ENCODE measurements around the gene BACH2. TPM values are rescaled to one million over a fixed set of nuclear protein-coding genes. Genes with fewer than 3 reads are reported as not detected.

BACH2 gene
- total and polyA plus RNA-seq, 2 of the 4 experiments (the other 2 are of a cell fraction), result 1.3 to 1.4 TPM

- Histone ChIP-seq H3K4me3 (ENCODE audit: insufficient read depth, low read depth, low read length) (no peak overlapping the region), H3K36me3 (ENCODE audit: control insufficient read depth, insufficient read depth, low read length) (no peaks in the 10 kb centered on the region), H3K27me3 (ENCODE audit: control insufficient read depth, insufficient read depth, low read length) (no peaks in the 10 kb centered on the region), H2BK120ac (ENCODE audit: low read depth, low read length) (no peak overlapping the region), H3K27ac (ENCODE audit: insufficient read depth, low read length) (no peak overlapping the region), H3K9me3 (ENCODE audit: control insufficient read depth, insufficient read depth, low read length) (peaks cover 4% of the 10 kb centered on the region; the same call in 1 of the 2 replicates), H3K18ac (ENCODE audit: low read depth, low read length) (no peak overlapping the region), H3K56ac (ENCODE audit: extremely low read depth, insufficient read depth, low read length) (no peak overlapping the region), H3K4ac (ENCODE audit: low read depth, low read length) (no peak overlapping the region), H3K9me1 (ENCODE audit: insufficient read depth, low read length) (no peaks in the 10 kb centered on the region; the same call in 1 of the 2 replicates), H2AFZ (replicated peaks; ENCODE audit: low read length, poor library complexity) (no peak overlapping the region), H3K9ac (ENCODE audit: low read depth, low read length) (no peak overlapping the region), H3K79me1 (ENCODE audit: low read depth in 1 of 2, low read length in 2 of 2) (no peaks in the 10 kb centered on the region), H3K4me2 (ENCODE audit: low read depth, low read length) (no peak overlapping the region), H4K20me1 (ENCODE audit: insufficient read depth, low read length) (peaks cover 4% of the 10 kb centered on the region), H4K5ac (ENCODE audit: low read depth, low read length) (no peak overlapping the region), H3K23ac (ENCODE audit: low read depth, low read length) (no peak overlapping the region), H4K91ac (ENCODE audit: insufficient read depth, low read depth, low read length) (no peak overlapping the region), H2BK15ac (ENCODE audit: low read depth, low read length) (no peak overlapping the region), H3K4me1 (ENCODE audit: control insufficient read depth, insufficient read depth, low read length) (peaks cover 14% of the 10 kb centered on the region), H4K8ac (ENCODE audit: low read depth in 2 of 2, low read length in 2 of 2) (no peak overlapping the region), H2AK5ac (ENCODE audit: low read depth, low read length) (peak overlapping the region; percentile 25; the same call in 1 of the 2 replicates), H2AK9ac (replicated peaks; ENCODE audit: low read depth, low read length, poor library complexity) (no peak overlapping the region), H2BK5ac (ENCODE audit: low read depth, low read length, poor library complexity, severe bottlenecking) (no peak overlapping the region), H2BK20ac (ENCODE audit: low read depth, low read length) (no peak overlapping the region), H3K14ac (replicated peaks; ENCODE audit: low read depth, low read length) (no peak overlapping the region; the same call in 1 of the 2 replicates)
- ChIA-PET POLR2A (ENCODE audit: unreplicated experiment) (no interaction called here), CTCF (interaction anchor here (2.1 kb wide), 1 partner anchor 252 kb away, joined by 5 read pairs; no protein-coding TSS in a partner anchor)
- ATAC-seq (ENCODE audit: low read depth), result no peak
- dilution Hi-C loops (cut with HindIII; ENCODE audit: low sequenced_read_pairs, unreplicated experiment) (no loop called here), intact Hi-C loops (cut with micrococcal nuclease) (no loop called here), in situ Hi-C loops (cut with MboI; ENCODE audit: low sequenced_read_pairs) (no loop called here)
- WGBS, 2 experiments (ENCODE audit: extremely low coverage in 2 of 2, insufficient read length in 1 of 2), result no CpG with 5 or more reads among the region's 1 CpG
- BruUV-seq (replicated peaks), result no TSS peak
- DNase-seq, result no peak
- TF ChIP-seq RAD21 (IDR thresholded peaks at IDR 0.05; ENCODE audit: low read length) (no peak), FOS (IDR thresholded peaks at IDR 0.05; ENCODE audit: low read depth, low read length) (no peak), RCOR1 (IDR thresholded peaks at IDR 0.05; ENCODE audit: insufficient replicate concordance, low read length) (no peak), CEBPB (IDR thresholded peaks at IDR 0.05; ENCODE audit: low read depth, low read length) (no peak), MAZ (IDR thresholded peaks at IDR 0.05; ENCODE audit: borderline replicate concordance, low read depth, low read length) (no peak), BHLHE40 (IDR thresholded peaks at IDR 0.05; ENCODE audit: low read depth, low read length) (no peak), CTCF (conservative IDR thresholded peaks at IDR 0.05; ENCODE audit: low read depth, low read length) (no peak), MXI1 (IDR thresholded peaks at IDR 0.05; ENCODE audit: borderline replicate concordance, low read depth, low read length) (no peak), RFX5 (IDR thresholded peaks at IDR 0.05; ENCODE audit: low read depth, low read length) (no peak), MAFK (IDR thresholded peaks at IDR 0.05; ENCODE audit: low read depth, low read length) (no peak), NFE2L2 (IDR thresholded peaks at IDR 0.05; ENCODE audit: low read depth, low read length) (no peak)
- TF ChIP-seq, protein P1, sequence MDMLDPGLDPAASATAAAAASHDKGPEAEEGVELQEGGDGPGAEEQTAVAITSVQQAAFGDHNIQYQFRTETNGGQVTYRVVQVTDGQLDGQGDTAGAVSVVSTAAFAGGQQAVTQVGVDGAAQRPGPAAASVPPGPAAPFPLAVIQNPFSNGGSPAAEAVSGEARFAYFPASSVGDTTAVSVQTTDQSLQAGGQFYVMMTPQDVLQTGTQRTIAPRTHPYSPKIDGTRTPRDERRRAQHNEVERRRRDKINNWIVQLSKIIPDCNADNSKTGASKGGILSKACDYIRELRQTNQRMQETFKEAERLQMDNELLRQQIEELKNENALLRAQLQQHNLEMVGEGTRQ (IDR thresholded peaks at IDR 0.05; ENCODE audit: low read depth, low read length), result no peak
- TF ChIP-seq, protein P2, sequence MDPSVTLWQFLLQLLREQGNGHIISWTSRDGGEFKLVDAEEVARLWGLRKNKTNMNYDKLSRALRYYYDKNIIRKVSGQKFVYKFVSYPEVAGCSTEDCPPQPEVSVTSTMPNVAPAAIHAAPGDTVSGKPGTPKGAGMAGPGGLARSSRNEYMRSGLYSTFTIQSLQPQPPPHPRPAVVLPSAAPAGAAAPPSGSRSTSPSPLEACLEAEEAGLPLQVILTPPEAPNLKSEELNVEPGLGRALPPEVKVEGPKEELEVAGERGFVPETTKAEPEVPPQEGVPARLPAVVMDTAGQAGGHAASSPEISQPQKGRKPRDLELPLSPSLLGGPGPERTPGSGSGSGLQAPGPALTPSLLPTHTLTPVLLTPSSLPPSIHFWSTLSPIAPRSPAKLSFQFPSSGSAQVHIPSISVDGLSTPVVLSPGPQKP (IDR thresholded peaks at IDR 0.05; ENCODE audit: borderline replicate concordance, low read depth, low read length), result no peak
Measured at GRCh38 chr6:90222008-90222407, 74.6 kb downstream of the BACH2 start.
